Activated CD8-positive, alpha-beta memory T cell treated with anti-CD3 and anti-CD28 coated beads for 1 hour (primary cell): ENCODE results near the gene ZNF280A.
"Not testable (repeated sequence)": the region's sequence is repeated elsewhere in the genome, so short reads cannot be mapped to it uniquely, and the experiment has no call there.

Experiments used
- DNase-seq, 2 donors: peaks; one replicate each; pipeline ENCODE4 v3.0.0-alpha.2; 2020; ENCODE audit warnings: low read depth in 1 of 2; ENCODE audit errors: extremely low read depth in 1 of 2

ZNF280A gene

DNA sequence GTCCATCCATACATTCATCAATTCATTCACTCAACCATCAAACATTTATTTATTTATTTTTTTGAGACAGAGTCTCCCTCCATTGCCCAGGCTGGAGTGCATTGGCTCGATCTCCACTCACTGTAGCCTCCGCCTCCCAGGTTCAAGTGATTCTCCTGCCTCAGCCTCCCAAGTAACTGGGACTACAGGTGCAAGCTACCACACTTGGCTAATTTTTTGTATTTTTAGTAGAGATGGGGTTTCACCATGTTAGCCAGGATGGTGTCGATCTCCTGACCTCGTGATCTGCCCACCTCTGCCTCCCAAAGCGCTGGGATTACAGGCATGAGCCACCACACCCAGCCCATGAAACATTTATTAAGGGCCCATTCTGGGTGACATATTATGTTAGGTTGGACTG lies 49.0 kb downstream of the ZNF280A start:
- DNase-seq, result not testable (repeated sequence)

DNA sequence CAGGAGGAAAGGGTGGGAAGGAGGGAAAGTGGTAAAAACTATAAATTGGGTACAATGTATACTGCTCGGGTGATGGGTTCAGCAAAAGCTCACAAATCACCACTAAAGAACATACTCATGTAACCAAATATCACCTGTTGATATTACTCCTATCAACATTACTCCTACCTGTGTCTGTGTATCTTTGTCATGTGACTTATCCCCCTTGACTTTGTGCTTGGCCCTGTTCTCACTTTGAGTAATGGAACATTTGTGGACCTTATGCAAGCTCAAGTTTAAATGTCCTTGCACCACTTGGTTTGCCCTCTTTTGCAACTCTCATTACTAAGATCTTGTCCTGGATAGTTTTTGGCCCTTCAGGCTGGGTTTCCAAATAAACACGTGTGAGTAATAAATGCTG lies 50.5 kb downstream of the ZNF280A start:
- DNase-seq, result no peak

DNA sequence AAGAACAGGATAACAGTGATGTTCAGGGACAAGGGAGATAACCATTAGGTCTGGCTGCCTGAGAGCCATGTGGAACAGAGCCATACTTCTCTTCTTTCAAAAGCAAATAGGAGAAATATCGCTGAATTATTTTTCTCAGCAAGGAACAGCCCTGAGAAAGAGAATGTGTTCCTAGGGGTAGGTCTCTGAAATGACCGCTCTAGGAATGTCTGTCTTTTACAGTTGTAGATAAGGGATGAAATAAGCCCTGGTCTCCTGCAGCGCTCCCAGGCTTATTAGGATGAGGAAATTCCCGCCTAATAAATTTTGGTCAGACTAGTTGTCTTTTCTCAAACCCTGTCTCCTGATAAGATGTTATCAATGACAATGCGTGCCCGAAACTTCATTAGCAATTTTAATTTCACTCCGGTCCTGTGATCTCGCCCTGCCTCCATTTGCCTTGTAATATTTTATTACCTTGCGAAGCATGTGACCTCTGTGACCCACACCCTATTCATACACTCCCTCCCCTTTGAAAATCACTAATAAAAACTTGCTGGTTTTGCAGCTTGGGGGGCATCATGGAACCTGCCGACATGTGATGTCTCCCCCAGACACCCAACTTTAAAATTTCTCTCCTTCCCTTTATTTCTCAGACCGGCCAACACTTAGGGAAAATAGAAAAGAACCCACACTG lies 51.1 kb downstream of the ZNF280A start:
- DNase-seq, result not testable (repeated sequence)

DNA sequence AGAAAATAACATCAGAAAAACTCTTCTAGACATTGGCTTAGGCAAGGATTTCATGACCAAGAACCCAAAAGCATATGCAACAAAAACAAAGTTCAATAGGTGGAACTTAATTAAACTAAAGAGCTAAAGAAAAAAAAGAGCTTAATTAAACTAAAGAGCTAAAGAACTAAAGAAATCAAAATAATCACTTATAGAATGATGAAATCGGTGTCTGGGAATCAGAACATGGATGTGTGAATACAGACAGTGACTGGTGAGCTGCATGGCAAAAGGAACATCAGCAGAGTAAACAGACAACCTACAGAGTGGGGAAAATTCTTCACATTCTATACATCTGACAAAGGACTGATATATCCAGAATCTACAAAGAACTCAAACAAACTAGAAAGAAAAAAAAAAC lies 53.0 kb downstream of the ZNF280A start:
- no peak for DNase-seq

DNA sequence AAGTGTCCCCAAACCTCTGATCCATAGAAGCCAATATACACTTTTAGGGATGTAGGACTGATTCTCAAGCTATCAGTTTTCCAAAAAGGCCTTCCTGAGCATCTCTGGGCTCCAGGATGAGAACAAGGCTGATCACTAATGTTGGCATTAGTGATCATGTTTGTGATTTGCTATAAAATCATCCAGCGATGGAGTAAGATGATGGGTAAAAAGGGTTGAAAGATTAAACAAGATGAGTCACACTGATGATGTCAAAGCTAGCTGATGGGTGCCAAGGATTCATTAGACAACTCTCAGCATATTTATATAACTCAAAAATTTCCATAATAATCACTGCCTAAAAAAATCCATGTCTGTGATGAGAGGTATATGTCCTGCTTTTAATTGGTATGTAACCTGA lies 54.3 kb downstream of the ZNF280A start:
- DNase-seq, result no peak

DNA sequence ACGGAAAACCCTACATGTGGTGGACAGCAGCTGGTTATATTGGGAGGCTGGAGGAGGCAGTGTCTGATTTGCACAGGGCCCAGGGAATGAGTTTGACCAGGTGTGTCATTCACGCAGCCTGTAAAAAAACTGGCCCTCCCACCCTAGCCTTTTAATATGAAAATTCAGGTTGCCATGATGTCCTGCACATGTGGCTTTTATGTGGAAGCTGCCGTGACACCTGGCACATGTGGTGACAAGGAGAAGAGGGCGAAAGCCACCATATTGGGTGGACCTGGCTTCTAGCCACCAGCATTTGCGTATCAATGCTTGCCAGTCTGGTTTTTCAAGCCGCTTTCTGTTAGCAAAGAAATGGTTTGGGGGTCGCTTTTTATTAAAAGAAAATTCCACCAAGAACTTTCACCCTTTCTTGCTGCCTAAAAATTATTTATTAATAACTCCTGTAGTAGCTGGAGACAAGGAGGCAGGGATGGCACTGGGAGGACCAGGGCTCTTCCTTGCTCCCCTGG lies 54.9 kb downstream of the ZNF280A start:
- no peak for DNase-seq

DNA sequence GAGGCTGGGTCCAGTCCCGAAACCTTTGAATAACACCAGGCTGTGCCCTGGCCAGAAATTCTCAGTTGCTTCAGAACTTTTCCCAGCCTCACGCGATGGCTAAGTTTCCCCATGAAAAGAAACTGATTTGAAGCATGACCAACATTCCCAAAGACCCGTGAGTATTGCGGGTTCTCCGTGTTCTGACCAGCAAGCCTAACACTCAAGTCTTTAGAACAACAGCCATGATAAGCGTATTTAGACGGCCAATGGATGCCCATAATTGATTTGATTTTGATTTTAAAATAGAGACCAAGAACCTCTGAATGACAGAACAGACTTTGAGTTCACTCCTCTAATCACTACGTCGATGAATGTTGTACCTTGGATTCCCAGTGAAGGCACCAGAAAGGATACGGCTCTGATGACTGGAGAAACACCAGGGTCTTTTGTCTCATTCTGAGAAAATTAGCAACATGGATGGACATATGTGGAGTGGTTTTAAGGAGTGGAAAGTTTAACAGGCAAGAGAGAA lies 55.5 kb downstream of the ZNF280A start:
- no peak for DNase-seq

DNA sequence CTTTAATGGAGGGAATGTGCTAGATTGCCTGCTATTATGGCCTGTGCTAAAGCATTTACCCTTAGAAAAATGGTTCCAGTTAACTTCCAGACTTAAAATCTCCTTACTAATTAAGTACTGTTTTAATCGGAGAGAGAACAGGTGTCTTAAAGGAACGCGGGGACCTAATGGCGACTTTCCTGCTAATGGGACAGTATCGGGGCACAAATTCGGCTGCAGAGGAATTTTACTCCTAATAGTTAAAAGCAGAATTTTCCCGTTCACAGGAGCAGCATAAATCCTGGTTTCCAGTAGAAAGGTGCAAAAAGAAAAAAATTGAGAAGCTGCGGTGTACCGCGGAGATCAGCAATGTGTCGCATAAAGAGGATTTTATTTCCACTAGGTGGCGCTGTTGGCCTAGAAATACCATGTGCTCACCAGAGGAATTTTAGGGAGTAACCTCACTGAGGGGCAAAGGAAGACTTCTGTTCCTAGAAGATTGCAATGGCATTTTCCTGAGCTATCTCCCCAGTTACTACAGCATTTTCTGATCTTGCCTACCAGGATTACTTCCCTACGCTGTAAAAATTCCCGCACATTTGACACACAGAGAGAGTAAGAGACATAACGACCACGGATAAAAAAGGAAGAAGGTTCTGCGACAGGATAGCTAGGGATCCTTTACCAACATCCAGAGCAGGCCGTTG lies 56.1 kb downstream of the ZNF280A start:
- peak; percentile 12 to 21 for DNase-seq
